CMK (cell line): ENCODE data around the gene PTPRH.

Experiments
- DNase-seq: peaks from one replicate; pipeline ENCODE4 v3.0.0-alpha.2; 2010; ENCODE audit warnings: low read depth

PTPRH gene

DNA sequence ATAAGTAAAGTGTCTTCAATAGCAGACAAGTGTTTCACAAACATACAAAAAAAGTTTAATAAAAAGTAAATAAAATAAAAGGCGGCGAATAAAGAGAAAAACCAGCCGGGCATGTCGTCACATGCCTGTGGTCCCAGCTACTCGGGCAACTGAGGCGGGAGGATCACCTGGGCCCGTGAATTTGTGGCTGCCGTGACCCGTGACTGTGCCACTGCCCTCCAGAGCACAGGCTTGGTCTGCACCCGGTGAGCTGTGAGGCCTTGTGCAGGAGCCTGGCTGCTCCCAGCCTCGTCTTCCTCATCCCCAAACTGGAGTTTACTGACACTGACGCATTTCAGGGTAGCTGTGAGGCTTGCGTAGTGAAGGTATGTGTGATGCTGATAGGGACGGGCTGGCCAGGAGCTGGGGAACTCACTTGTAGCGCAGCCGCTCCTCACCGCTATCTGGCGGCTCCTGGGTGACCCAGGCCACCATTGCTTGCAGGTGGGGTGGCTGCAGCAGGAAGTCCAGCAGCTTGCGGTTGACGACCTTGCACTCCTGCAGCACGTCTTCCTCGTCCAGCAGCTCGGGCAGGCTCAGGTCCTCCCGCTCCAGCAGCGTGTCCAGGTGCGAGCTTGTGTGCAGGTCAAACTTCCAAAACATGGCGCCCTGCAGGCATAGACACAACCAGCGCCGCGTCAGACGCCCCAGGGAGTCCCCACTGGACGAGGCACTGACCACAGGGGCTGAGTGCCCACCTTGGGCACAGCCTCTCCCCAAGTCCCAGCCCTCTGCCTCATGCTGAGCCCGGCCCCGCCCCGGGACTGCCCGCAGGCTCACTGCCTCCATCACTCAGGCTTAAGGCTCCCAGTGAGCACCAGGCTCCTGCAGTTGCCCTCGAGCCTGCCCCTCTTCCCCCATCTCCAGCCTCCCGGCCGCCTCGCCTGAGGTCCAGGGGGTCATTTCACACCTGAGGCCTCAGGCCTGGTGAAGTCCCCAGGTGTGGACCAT lies 37.5 kb upstream of the PTPRH start:
- DNase-seq: no peak

DNA sequence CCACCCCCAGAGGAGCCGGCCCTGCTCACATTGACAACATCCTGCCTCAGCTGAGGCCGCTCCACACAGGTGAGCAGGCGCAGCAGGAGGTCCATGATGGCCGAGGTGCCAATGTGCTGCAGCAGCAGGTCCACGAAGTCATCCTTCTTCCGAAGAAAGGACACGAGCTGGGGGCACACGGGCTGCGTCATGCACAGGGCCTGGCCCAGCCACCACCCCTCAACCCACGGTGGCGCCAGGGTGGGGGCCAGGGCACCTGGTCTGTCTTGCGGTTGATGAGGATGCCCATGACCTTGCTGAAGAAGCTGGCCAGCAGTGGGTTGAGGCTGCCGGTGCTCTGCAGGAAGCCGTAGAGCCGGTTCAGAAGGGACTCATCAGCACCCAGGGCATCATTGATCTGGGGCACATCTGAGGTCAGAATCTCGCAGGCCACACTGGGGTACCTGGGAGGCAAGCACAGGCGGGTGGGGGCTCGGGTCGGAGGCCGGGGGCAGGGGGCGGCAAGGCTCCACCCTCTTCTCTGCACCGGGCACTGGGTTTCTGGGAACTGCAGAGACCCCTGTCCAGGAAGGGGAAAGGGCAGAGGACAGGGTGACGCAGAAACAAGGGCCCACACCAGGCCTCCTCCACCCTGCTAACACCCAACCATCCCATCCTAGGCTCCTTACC lies 36.1 kb upstream of the PTPRH start:
- DNase-seq: no peak

DNA sequence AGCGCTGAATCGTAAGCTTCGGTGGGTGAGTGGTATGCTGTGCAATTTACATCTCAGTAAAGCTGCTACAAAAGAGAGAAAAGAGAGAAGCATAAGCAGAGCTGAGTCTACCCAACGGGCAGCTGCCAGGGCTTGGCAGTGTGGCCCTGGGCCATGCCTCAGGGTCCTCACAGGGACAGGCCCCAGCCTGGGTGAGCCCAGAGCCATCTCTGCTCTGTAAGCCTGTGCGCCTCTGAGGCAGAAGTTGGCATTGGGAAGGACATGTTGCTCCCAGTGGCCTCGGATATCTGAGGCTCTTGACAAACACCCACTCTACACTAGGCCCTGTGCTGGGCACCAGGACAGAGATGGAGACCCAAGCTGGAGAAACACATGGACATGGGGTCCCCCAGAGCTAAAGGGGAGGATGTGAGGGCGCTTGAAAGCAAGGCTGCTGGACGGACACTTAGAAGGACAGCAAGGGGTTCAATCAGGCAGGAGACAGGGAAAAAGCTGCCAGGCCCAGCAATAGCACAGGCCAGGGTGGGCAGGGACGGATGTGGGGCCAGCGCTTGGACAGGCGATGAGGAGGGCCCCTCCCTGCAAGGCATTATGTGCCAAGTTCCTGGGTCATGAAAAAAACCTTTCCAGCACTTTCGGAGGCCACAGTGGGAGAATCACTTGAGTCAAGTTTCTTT lies 34.8 kb upstream of the PTPRH start:
- DNase-seq: no peak

DNA sequence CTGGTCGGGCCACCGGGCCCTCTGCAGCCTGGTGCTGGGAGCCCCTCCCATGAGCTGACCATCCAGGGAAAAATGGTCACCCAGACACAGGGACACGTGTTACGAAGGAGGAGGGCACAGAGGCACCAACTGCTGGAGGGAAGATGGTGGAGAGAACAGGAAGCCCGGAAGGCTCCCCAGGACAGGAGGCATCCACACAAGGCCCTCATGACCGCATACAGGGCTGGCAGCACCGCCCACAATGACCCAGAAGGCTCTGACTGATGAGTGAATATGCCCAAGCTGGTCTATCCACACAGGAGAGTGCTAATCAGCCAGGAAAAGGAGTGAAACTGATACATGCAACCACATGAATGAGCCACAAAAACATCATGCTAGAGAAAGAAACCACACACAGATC lies 33.2 kb upstream of the PTPRH start:
- DNase-seq: no peak

DNA sequence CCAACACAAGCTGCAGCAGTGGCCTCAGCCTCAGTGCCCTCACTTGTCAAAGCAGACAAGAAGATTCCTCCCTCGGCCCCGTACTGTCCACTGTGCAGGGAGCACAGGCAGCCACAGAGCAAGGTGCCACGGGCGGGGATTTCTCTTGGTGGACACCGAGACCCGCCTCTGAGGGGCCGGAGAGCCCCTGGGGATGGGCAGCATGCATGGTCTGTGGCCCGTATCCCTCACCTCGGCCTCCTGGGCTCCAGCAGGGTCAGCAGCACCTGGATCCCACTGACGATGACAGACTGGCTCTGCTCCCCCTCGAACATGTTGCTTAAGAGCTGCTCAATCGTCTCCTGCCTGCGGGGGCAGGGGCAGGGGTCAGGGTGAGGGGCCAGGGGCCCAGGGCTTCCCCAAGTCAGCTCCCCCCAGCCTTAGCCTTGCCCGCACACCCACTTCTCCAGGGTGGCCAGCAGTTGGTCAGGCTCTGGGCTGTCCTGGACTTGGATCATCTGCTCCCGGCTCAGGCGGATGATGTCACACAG lies 32.7 kb upstream of the PTPRH start:
- DNase-seq: no peak

DNA sequence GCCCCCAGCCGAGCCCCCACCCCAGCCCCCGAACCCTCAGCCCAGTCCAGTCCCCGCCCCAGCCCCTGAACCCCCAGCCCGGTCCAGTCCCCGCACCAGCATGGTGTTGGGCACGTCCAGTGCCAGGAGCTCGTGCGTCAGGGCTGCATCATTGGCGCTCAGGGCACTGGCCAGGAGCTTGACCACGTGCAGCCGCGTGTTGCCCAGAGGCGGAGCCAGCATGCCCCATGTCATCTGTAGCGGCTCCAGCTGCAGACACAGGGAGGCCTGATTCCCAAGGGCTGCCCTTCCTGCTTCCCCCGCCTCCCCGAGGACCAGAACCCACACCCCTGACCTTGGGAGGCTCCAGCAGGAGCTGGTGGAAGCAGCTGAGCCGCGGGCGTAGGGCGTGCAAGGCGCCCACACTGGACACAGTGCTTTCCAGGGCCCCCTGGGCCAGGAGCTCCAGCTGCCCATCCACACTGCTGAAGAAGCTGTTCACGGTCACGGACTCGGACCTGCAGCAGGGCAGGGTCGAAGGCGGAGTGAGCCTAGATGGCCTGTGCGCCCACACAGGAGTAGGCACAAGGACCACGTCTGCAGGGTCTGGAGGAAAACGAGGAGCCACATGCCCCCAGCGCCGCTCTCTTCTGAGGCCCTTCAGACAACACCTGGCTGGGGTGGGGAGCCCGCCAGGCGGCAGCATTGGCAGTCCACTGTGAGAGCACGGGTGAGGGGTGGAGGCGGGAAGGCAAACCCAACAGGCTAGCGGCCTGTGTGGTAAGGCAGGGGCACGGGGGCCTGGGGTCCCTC lies 32.0 kb upstream of the PTPRH start:
- DNase-seq: no peak

DNA sequence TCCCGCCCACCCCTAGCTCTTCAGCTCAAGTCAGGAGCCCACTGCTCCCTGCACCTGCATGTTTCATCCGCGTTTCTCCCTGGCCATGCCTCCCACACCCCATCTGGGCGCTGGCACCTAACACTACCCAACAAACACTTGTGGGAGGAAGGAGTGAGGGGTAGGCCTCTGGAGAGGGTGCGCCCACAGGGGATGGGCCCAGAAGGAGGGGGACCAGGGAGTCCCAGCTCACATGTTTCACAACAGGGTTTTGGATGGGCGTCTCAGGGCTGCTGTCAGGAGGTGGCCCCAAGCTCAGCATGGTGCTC lies 31.4 kb upstream of the PTPRH start:
- DNase-seq: no peak

DNA sequence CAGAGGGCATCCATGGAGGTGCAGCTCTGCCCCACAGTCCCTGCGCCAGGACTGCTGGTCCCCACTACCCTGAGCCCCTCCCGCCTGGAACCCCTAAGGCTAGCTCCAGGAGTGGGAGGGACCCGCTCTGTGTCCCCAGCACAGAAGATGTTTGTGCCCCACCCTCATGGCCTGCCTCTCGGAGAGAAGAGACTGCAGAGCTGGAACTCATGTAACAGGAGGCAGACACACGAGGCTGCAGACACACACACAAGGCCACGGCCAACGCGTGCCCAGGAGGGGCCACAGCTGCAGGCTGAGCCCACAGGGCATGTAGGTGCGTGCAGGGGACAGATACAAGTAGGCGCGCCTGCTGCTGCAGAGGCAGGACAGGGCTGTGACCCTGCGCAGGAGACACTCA lies 29.7 kb upstream of the PTPRH start:
- DNase-seq: no peak

DNA sequence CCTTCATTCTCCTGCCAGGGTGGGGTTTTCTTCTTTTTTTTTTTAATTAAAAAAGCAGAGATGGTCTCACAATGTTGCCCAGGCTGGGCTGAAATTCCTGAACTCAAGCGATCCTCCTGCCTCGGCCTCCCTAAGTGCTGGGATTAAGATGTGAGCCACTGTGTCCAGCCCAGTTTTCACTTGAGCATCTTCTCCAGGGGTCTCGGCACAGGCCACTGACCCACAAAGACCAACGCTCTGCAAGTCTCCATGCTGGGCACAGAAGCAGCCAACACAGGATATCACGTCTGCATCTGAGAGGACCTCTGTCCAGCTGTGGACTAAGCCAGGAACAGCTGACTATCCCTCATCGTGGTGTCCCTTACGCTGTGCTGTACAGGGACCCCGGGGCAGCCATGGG lies 28.7 kb upstream of the PTPRH start:
- no peak for DNase-seq

DNA sequence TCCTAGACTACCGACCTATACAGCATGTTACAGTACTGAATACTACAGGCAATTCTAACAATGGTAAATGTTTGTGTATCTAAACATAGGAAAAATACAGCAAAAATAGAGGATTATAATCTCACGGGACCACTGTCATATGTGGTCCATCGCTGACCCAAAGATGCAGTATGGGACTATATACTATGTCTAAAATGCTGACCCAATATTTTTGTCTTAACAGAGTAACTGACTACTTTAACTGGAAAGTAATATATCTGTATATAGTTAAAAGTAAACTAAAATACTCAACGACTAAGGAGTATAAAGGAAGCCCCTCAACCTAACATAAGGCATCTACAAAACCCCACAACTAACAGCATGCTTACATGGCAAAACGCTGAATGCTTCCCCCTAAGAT lies 23.7 kb upstream of the PTPRH start:
- no peak for DNase-seq

DNA sequence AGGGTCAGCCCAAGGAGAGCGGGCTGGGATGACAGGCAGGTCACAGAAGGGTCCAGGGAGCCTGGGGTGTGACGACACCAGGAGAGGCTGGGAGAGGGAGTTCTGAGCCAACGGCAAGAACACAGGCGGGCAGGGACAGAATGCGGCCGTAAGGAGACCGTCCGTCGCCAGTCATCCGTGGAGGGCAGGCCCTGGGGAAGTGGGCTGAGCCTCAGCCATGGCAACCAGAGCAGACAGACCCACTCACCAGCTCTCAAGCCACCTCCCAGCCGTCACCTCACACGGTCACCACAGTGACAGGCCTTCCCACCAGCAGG lies 22.9 kb upstream of the PTPRH start:
- DNase-seq: no peak

DNA sequence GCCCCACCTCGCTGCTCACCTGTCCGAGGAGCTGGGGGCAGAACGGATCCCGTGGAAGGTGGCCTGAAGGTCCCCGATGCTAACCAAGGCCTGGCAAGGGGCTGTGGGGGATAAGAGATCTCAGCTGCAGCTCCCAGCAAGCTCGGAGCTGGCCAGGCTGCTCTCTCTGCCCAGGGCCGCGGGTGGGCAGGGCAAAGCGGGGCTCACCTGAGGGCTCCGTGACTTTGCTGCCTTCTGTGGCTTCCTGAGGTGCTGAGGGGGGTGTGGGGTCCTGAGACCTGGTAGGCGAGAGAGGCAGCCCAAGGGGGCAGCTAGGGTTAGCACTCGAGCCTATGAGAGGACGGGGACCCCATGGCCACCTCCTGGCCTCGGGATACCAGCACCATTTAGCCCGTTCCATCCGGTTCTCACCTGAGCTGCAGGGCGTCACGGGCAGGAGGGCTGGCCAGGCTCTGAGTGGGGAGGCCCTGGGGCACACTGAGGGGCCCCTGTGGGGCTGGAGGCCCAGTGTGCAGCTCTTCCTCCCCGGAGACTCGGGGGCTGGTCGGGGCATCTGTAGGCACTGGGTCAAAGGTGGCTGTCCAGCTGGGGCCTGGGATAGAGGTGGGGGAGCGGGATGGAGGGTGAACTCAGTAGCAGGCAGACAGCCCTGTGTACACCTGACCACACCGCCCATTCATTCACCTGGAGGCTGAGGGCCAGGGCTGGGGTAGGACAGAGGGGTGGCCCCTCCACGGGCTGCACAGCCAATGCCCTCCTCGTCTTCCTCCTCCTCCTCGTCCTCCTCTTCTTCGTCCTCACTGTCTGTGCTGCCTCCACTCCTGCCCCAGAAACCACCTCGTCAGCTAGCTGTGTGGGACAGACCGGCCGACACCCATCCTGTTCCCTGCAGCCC lies 22.3 kb upstream of the PTPRH start:
- no peak for DNase-seq

DNA sequence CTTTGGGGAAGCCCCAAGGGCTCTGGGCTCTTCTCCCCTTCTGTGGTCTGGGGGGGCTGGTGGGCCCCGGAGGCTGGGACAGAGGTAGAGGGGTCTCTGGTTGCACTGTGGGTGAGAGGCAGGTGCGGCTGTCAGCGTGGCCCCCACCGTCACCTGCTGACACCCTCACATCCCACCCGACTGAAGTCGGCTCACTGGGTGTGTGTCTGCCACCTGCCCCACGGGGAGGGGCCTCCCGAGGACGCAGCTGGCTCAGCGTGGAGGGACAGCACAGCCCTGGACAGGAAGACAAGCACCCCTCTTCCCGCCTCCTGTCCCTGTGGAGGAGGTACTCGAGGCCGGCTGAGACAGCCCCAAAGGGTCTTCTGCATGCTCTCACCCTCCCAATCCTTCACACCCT lies 21.5 kb upstream of the PTPRH start:
- no peak for DNase-seq

DNA sequence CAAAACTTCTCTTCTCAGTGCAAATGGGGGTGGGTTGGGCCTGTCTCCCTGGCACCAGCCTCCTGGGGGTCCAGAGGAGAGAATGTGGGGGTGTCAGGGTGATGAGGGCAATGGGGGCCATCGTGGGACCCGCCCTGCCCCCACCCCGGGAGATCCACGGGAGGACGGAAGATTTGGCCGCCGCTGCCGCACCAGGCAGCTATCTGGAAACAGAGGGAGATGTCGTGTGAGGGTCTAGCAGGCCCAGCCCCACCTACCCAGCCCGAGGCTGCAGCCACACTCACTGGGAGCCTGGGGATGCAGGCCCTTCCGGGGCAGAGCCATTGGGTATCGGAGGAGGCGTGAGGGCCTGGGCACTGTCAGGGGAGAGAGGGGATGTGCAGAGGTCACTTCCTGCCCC lies 21.0 kb upstream of the PTPRH start:
- DNase-seq: no peak

DNA sequence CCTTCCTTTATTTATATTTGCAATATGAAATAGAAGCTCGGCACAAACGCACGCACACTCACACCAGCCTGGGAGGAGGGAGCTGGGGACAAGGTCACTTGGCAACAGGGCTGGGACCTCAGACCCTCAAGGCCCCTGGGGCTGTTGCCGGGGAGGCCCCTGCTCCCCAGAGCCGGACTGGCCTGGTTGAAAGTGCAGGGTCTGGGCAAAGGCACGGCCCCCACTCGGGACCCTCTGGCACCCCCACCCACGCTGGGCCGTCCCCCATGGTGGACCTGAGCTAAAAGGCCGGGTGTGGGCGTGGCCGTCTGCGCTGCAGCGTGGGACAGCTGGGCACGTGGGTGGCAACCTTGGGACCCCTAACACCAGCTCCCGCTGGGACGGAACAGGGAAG lies 20.5 kb upstream of the PTPRH start:
- DNase-seq: no peak

DNA sequence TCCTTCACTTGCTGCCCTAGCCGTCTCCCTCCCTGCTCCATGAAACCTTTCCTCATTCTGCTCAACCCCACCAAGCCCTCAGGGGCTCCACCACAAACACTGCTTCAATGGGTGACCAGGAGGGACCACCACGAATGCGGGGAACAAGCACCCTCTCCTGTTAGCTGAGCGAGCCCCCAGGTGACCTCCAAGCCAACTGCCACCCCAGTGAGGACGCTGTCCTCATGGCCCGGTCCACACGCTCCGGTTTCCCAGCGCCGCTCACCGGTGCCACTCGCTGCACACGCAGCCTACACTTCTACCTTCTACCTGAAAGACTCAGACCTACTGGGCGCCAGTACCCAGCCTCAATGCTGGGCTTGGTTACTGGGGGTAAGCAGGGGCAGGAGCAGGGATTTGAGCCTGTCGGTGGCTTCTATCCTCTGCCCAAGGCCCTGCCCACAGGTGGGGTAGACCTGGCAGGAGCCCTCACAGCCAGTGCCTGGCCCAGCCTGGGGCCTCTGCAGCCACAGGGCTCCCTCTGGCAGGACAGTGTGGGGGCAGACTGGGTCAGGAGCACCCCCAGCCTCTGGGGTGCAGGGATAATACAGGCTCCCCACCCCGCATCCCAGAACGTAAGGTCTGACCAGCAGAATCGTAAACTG lies 20.0 kb upstream of the PTPRH start:
- DNase-seq: no peak

DNA sequence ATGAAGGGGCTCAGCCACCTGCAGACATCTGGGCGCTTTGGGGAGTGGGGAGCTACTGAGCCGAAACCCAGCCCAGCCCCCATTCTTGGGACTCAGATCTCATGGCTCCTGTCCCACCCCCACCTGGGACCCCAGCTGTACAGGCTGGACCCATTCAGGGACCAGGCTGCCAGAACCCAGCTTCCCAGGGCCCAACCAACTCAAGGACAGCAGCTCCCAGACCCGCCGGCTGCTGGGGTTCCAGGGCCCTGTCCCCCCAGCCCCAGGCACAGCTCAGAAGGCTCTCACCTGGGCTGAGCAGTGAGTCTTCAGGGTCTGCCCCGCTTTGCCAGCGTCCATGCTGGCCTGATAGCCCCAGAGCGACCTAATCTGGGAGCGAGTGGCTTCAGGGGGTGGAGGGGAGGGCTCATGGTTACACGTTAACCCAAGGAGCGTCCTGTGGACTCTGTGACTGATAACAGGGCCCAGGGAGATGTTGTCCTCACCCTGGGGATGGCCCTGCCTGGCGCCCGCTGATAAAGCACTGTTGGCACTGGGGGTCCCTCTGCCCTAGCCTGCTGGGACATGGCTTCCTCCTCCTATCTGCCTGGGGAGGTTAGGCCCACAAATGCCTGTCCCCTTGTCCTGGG lies 19.2 kb upstream of the PTPRH start, which contains the start of gene TMEM86B:
TSS of gene TMEM86B (minus strand) at position 361 of the 629 bp plus-strand sequence. CDS start at position 339, 22 bp downstream.
- DNase-seq: no peak

DNA sequence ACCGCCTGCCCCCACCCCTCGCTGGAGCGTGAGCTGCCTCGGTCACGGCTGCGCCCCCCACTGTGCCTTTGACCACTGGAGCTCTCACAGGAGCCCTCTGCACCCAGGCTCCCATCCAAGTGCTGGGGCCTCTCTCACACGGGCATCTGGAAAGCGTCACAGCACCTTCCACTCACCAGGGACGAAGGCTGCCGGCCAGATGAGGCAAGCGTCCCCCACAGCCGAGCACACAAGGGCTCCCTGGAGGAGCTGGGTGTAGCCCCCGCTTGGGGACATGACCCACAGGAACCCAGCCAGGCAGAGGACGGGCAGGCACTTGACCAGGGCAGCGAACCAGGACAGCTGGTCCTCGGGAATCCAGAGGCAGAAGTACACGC lies 18.7 kb upstream of the PTPRH start:
- DNase-seq: no peak

DNA sequence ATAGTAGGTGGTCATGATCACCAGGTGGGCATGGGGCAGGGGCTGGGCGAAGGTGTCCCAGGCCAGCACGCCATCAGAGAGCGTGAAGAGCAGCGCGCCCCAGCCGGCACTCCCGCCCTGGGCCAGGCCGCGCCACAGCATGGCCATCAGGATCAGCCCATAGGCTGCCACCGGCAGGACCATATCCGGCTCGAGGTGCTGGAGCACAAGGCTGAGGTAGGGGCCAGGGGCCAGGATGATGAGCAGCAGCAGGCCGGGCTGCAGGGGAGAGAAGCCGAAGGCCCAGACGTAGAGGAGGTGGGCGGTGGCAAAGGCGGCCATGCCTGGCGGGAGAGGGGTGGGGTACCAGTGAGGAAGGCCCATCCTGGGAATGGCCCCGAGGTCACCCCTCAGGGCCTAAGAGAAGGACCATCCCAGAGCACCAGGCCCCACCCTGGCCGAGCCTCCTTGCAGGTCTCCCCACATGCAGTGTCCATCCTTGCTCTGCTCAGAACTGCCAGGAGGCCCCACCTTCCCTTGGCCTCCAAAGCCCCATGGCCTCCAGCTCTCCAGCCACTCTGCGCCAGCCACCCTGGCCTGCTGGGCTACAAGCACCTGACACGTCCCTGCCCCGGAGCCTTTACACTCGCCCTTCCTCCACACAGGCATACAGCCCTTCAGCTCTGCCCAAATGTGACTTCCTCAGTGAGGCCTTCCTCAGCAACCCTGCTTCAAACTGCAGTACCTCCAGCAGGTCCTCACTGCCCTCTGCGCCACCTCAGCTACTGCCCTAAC lies 18.1 kb upstream of the PTPRH start:
- DNase-seq: no peak
